ENCODE results near the gene OR52J3. TPM values are rescaled to one million over a fixed set of nuclear protein-coding genes. Genes with fewer than 3 reads are reported as not detected.

Gene OR52J3
- total and polyA plus RNA-seq, 2 of the 13 experiments (the other 11 are each of a cell fraction or from before 2014, with no cell fraction given): not detected

DNA sequence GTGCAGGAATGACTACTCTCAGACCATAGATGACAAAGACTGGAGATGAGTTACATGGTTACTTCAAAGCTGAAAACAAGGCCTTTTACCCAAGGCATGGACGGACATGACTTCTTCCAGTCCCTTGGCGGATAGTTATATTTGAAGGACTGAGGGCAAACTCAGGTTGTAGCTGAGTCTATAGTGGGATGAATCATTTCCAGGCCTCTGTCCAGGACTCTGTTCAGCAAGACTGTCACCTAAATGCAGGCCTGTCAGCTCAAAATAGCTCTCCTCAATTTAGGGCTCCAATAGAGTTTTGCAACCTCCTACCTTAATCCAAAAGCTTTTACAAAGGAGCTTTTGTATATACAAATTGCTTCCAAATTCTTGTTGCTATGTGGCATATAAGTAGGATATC is 24.3 kb upstream of the OR52J3 start (continued):
- no peak for TF ChIP-seq SRSF1 (optimal IDR thresholded peaks at IDR 0.05; ENCODE audit: low read depth, low read length)

DNA sequence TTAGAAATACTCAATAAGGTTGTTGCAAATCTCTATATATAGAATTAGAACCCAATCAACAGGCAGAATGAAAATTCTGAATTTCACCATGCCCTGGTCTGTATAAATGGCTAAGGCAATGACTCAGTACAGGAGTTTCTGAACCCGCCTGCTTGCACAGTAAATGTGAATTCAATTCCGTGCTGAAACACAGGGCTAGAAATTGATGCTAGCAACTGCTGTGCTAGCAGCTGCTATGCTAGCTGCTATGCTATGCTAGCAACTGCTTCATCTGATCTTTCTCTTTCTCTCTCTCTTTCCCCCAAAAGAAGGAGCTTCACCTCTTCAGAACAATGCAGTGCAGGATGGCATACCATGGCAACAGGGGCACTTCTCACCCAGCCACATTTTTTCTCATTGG is 9.7 kb upstream of the OR52J3 start:
- ChIA-PET CTCF (ENCODE audit: low intra/inter-chr PET ratio, low total read pairs) (no interaction called here), POLR2A (no interaction called here)
- intact Hi-C loops (cut with micrococcal nuclease; ENCODE audit: unreplicated experiment) (no loop called here), in situ Hi-C loops (cut with HindIII; ENCODE audit: extremely low pct_ligation_motif_present, low pct_unique_long_range_greater_than_20kb) (no loop called here)
- Histone ChIP-seq H3K79me2 (ENCODE audit: insufficient read depth, low read length) (no peaks in the 10 kb centered on the region), H3K27ac (ENCODE audit: extremely low read length, insufficient read depth, low read length) (no peak overlapping the region), H3K4me3 (replicated peaks in 1 of 3; ENCODE audit: insufficient read depth in 1 of 3, low read depth in 2 of 3, low read length in 3 of 3) (no peak overlapping the region), H4K20me1 (ENCODE audit: insufficient read depth, low read length) (no peaks in the 10 kb centered on the region), H3K4me1 (ENCODE audit: insufficient read depth, low read length) (no peaks in the 10 kb centered on the region), H3K27me3 (ENCODE audit: control insufficient read depth in 1 of 2, insufficient read depth in 2 of 2, low read length in 2 of 2) (no peaks in the 10 kb centered on the region), H3K9me3 (ENCODE audit: low read length) (no peaks in the 10 kb centered on the region), H2AFZ (ENCODE audit: low read length) (no peak overlapping the region), H3K36me3 (replicated peaks in 1 of 2; ENCODE audit: control insufficient read depth in 1 of 2, insufficient read depth in 2 of 2, low read length in 2 of 2) (no peaks in the 10 kb centered on the region), H3K9ac (ENCODE audit: insufficient read depth, low read depth, low read length) (no peak overlapping the region), H3K4me2 (ENCODE audit: low read depth, low read length) (no peak overlapping the region)
- DNase-seq (ENCODE audit: low spot score) (no peak), ATAC-seq (no peak), FAIRE-seq (no peak)
- no TSS peak for BruUV-seq (replicated peaks)
- no peak for TF ChIP-seq ZNF577 (CRISPR knock-in tag; IDR thresholded peaks at IDR 0.05; ENCODE audit: borderline replicate concordance, low read depth)
- no peak for TF ChIP-seq HMG20B (CRISPR knock-in tag; conservative IDR thresholded peaks at IDR 0.05)
- TF ChIP-seq, protein P1, sequence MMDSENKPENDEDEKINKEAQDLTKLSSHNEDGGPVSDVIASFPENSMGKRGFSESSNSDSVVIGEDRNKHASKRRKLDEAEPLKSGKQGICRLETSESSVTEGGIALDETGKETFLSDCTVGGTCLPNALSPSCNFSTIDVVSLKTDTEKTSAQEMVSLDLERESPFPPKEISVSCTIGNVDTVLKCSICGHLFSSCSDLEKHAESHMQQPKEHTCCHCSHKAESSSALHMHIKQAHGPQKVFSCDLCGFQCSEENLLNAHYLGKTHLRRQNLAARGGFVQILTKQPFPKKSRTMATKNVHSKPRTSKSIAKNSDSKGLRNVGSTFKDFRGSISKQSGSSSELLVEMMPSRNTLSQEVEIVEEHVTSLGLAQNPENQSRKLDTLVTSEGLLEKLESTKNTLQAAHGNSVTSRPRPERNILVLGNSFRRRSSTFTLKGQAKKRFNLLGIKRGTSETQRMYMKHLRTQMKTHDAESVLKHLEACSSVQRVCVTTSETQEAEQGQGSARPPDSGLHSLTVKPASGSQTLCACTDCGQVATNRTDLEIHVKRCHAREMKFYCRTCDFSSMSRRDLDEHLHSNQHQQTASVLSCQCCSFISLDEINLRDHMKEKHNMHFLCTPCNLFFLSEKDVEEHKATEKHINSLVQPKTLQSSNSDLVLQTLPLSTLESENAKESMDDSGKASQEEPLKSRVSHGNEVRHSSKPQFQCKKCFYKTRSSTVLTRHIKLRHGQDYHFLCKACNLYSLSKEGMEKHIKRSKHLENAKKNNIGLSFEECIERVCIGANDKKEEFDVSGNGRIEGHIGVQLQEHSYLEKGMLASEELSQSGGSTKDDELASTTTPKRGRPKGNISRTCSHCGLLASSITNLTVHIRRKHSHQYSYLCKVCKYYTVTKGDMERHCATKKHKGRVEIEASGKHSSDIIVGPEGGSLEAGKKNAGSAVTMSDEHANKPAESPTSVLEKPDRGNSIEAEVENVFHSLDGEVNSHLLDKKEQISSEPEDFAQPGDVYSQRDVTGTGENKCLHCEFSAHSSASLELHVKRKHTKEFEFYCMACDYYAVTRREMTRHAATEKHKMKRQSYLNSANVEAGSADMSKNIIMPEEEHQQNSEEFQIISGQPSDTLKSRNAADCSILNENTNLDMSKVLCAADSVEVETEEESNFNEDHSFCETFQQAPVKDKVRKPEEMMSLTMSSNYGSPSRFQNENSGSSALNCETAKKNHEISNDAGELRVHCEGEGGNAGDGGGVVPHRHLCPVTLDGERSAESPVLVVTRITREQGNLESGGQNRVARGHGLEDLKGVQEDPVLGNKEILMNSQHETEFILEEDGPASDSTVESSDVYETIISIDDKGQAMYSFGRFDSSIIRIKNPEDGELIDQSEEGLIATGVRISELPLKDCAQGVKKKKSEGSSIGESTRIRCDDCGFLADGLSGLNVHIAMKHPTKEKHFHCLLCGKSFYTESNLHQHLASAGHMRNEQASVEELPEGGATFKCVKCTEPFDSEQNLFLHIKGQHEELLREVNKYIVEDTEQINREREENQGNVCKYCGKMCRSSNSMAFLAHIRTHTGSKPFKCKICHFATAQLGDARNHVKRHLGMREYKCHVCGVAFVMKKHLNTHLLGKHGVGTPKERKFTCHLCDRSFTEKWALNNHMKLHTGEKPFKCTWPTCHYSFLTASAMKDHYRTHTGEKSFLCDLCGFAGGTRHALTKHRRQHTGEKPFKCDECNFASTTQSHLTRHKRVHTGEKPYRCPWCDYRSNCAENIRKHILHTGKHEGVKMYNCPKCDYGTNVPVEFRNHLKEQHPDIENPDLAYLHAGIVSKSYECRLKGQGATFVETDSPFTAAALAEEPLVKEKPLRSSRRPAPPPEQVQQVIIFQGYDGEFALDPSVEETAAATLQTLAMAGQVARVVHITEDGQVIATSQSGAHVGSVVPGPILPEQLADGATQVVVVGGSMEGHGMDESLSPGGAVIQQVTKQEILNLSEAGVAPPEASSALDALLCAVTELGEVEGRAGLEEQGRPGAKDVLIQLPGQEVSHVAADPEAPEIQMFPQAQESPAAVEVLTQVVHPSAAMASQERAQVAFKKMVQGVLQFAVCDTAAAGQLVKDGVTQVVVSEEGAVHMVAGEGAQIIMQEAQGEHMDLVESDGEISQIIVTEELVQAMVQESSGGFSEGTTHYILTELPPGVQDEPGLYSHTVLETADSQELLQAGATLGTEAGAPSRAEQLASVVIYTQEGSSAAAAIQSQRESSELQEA (CRISPR knock-in tag; IDR thresholded peaks at IDR 0.05; ENCODE audit: not compliant biosample characterization): no peak
- no peak for TF ChIP-seq RELA (CRISPR knock-in tag; IDR thresholded peaks at IDR 0.05)
- no peak for TF ChIP-seq NFE2 (CRISPR knock-in tag; IDR thresholded peaks at IDR 0.05)
- TF ChIP-seq ZNF670 (CRISPR knock-in tag; IDR thresholded peaks at IDR 0.05; ENCODE audit: borderline replicate concordance): no peak
- no peak for TF ChIP-seq ZNF672 (CRISPR knock-in tag; IDR thresholded peaks at IDR 0.05)
- no peak for TF ChIP-seq ZNF564 (CRISPR knock-in tag; IDR thresholded peaks at IDR 0.05)
- no peak for TF ChIP-seq ZNF282 (IDR thresholded peaks at IDR 0.05; ENCODE audit: partially characterized antibody)
- TF ChIP-seq, protein P2, sequence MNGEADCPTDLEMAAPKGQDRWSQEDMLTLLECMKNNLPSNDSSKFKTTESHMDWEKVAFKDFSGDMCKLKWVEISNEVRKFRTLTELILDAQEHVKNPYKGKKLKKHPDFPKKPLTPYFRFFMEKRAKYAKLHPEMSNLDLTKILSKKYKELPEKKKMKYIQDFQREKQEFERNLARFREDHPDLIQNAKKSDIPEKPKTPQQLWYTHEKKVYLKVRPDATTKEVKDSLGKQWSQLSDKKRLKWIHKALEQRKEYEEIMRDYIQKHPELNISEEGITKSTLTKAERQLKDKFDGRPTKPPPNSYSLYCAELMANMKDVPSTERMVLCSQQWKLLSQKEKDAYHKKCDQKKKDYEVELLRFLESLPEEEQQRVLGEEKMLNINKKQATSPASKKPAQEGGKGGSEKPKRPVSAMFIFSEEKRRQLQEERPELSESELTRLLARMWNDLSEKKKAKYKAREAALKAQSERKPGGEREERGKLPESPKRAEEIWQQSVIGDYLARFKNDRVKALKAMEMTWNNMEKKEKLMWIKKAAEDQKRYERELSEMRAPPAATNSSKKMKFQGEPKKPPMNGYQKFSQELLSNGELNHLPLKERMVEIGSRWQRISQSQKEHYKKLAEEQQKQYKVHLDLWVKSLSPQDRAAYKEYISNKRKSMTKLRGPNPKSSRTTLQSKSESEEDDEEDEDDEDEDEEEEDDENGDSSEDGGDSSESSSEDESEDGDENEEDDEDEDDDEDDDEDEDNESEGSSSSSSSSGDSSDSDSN (CRISPR knock-in tag; IDR thresholded peaks at IDR 0.05): no peak
- no peak for TF ChIP-seq ZNF660 (CRISPR knock-in tag; IDR thresholded peaks at IDR 0.05; ENCODE audit: borderline replicate concordance, low read depth)
- 14% methylated on average over 2 of the region's 2 CpGs for WGBS (ENCODE audit: low lambda C conversion rate)
